K562 (cell line): ENCODE data around the gene SYT1. TPM values are rescaled to one million over a fixed set of nuclear protein-coding genes. Genes with fewer than 3 reads are reported as not detected.

Experiments used
- ATAC-seq: fragments of 200-7000 bp; cut with Tn5 transposase; 3 replicates; pipeline ENCODE4 v1.9.1; 2020; ENCODE audit warnings: moderate library complexity
- BruUV-seq: library from RNA; stranded (reverse); fragments of 400-500 nt; replicated peaks from 2 replicates; lab custom pipeline; 2021; lab: Mats Ljungman, UMichigan
- CTCF ChIA-PET: fragments of 300-600 bp; formaldehyde crosslinking; extraction: SDS; loops from one replicate; lab custom pipeline; 2021; ENCODE audit warnings: low intra/inter-chr PET ratio; lab: Yijun Ruan, JAX
- POLR2A ChIA-PET: fragments of 300-600, 350-650 bp; sonication (Branson Sonifier 250); formaldehyde crosslinking; extraction: SDS; loops from one replicate; lab custom pipeline; 2021; ENCODE audit warnings: antibody characterized with exemption, inconsistent platforms; lab: Yijun Ruan, JAX
- DNase-seq, 4 experiments: peaks; one replicate each; pipeline versions ENCODE4 v3.0.0 to v3.0.0-alpha.2; 2011 to 2018; ENCODE audit warnings: low spot score in 3 of 4, mixed read lengths in 3 of 4; ENCODE audit errors: extremely low read depth in 1 of 4
- FAIRE-seq: peaks from 2 replicates; lab custom pipeline; 2011; peaks lifted over from hg19 to GRCh38; lab: Jason Lieb, UNC
- H2AFZ ChIP-seq: 2 replicates; pipeline ENCODE4 v1.6.0; 2011; ENCODE audit warnings: low read depth, low read length, control low read depth, inconsistent platforms
- H3K27ac ChIP-seq: fragments of 200-600 bp; 3 replicates; pipeline ENCODE4 v1.8.0; 2011; ENCODE audit warnings: low read depth, mild to moderate bottlenecking, control low read depth, inconsistent platforms, low read length, moderate library complexity, mixed read lengths; ENCODE audit errors: extremely low read depth
- H3K27me3 ChIP-seq, 2 experiments: fragments of 300-600 bp in 1 of 2; 2 replicates in 1 of 2; 3 replicates in 1 of 2; pipeline versions ENCODE4 v1.6.0 to v1.8.0; 2011; ENCODE audit warnings: inconsistent platforms in 2 of 2, low read length in 2 of 2, mild to moderate bottlenecking in 1 of 2, mixed read lengths in 1 of 2, moderate library complexity in 1 of 2; ENCODE audit not compliant: control insufficient read depth in 2 of 2, insufficient read depth in 2 of 2
- H3K36me3 ChIP-seq: fragments of 300-600 bp; 3 replicates; pipeline ENCODE4 v1.8.0; 2011; ENCODE audit warnings: mild to moderate bottlenecking, low read length, inconsistent platforms; ENCODE audit not compliant: control insufficient read depth, insufficient read depth
- H3K4me1 ChIP-seq, 2 experiments: fragments of 200-600 bp in 1 of 2; replicated peaks in 1 of 2; 2 replicates in 1 of 2; 3 replicates in 1 of 2; pipeline versions ENCODE4 v1.5.1 to v1.8.0; 2011; ENCODE audit warnings: inconsistent platforms in 2 of 2, low read length in 2 of 2, mild to moderate bottlenecking in 1 of 2, mixed read lengths in 1 of 2, moderate library complexity in 1 of 2; ENCODE audit not compliant: control insufficient read depth in 2 of 2, insufficient read depth in 2 of 2
- H3K4me2 ChIP-seq: 2 replicates; pipeline ENCODE4 v1.6.1; 2011; ENCODE audit warnings: low read length, control low read depth, inconsistent platforms, mixed read lengths; ENCODE audit not compliant: insufficient read depth
- H3K4me3 ChIP-seq: fragments of 200-600 bp; sonication (generic), shearing (Covaris generic); 2 replicates; pipeline ENCODE4 v1.5.1; 2016; ENCODE audit warnings: control low read depth, inconsistent platforms
- H3K79me2 ChIP-seq: fragments of 200-600 bp; 3 replicates; pipeline ENCODE4 v1.8.0; 2011; ENCODE audit warnings: low read length, inconsistent platforms; ENCODE audit not compliant: control insufficient read depth, insufficient read depth
- H3K9ac ChIP-seq, 2 experiments: 2 replicates each; pipeline versions ENCODE4 v1.6.0 to v1.6.1; 2011; ENCODE audit warnings: low read depth in 2 of 2, low read length in 2 of 2, control low read depth in 1 of 2, inconsistent platforms in 1 of 2, mild to moderate bottlenecking in 1 of 2, mixed read lengths in 1 of 2; ENCODE audit not compliant: insufficient read depth in 1 of 2
- H3K9me1 ChIP-seq: one replicate; pipeline ENCODE4 v1.6.0; 2011; ENCODE audit warnings: inconsistent platforms, mild to moderate bottlenecking, low read length, moderate library complexity; ENCODE audit not compliant: control insufficient read depth, insufficient read depth
- H3K9me3 ChIP-seq: replicated peaks from 2 replicates; pipeline ENCODE4 v1.5.1; 2011; ENCODE audit warnings: low read depth, low read length, inconsistent platforms; ENCODE audit not compliant: control insufficient read depth, insufficient read depth
- H4K20me1 ChIP-seq: replicated peaks from 2 replicates; pipeline ENCODE4 v1.6.1; 2011; ENCODE audit warnings: low read length, inconsistent platforms, mixed read lengths; ENCODE audit not compliant: control insufficient read depth, insufficient read depth
- BRD4 ChIP-seq: fragments of 200-600 bp; sonication (generic); IDR thresholded peaks from 2 replicates; pipeline ENCODE4 v1.6.1; 2017; ENCODE audit warnings: inconsistent platforms
- HMG20A ChIP-seq: fragments of 450-650 bp; formaldehyde crosslinking; conservative IDR thresholded peaks from 2 replicates; pipeline ENCODE4 v1.4.0; 2020; ENCODE audit warnings: mild to moderate bottlenecking, mixed read lengths
- L3MBTL2 ChIP-seq: fragments of 450-650 bp; IDR thresholded peaks from 2 replicates; pipeline ENCODE4 v1.6.1; 2016; ENCODE audit warnings: mild to moderate bottlenecking, moderate library complexity
- NONO ChIP-seq, 2 experiments: fragments of 200-400 bp in 1 of 2; fragments of 450-650 bp in 1 of 2; formaldehyde crosslinking in 1 of 2; IDR thresholded peaks; 2 replicates each; pipeline ENCODE4 v1.6.1; 2017; ENCODE audit warnings: low read depth in 2 of 2, mild to moderate bottlenecking in 2 of 2, moderate library complexity in 2 of 2, low read length in 1 of 2
- PHB2 ChIP-seq: fragments of 450-650 bp; IDR thresholded peaks from 2 replicates; pipeline ENCODE4 v1.6.1; 2017; ENCODE audit warnings: low read depth
- PRMT5 ChIP-seq: sonication (generic); formaldehyde crosslinking; IDR thresholded peaks from 2 replicates; pipeline ENCODE4 v1.5.0; 2020; ENCODE audit warnings: missing genetic modification reagents
- TAF15 ChIP-seq: fragments of 200-400 bp; formaldehyde crosslinking; IDR thresholded peaks from 2 replicates; pipeline ENCODE4 v1.6.1; 2017; ENCODE audit warnings: mild to moderate bottlenecking, low read depth, low read length, moderate library complexity
- TBL1XR1 ChIP-seq, 2 experiments: IDR thresholded peaks; 2 replicates each; pipeline ENCODE4 v1.6.1; 2012; ENCODE audit warnings: improper control_type of control experiment in 2 of 2, low read length in 2 of 2, mild to moderate bottlenecking in 1 of 2
- XRCC4 ChIP-seq: IDR thresholded peaks from one replicate; pipeline ENCODE4 v1.6.1; 2011; ENCODE audit not compliant: insufficient read depth, insufficient read length; ENCODE audit errors: extremely low read depth
- ZNF717 ChIP-seq: fragments of 250-450 bp; sonication (Bioruptor Pico); IDR thresholded peaks from 2 replicates; pipeline ENCODE4 v1.5.0; 2021
- WGBS: fragments of 100-300 bp; shearing (Covaris generic); methylation state at CpG from one replicate; pipeline ENCODE4 v1.1.6; 2016; ENCODE audit warnings: low coverage, mixed read lengths; ENCODE audit not compliant: insufficient coverage; ENCODE audit errors: missing lambda C conversion rate; 5-methylcytosine and 5-hydroxymethylcytosine counted together
- in situ Hi-C: fragments of 300-500 bp; cut with MboI; formaldehyde crosslinking; loops from 4 replicates; pipeline ENCODE4 v1.15.0; 2018; ENCODE audit warnings: inconsistent platforms, mixed read lengths
- intact Hi-C: fragments of 100-400 bp; cut with micrococcal nuclease; formaldehyde crosslinking; loops from 2 replicates; pipeline ENCODE4 v1.14.2; 2022
- polyA plus RNA-seq, 8 experiments: library from polyadenylated mRNA; depleted of rRNA in 4 of 8; stranded (reverse) in 5 of 8; unstranded in 3 of 8; fragments of >200 nt; fragmentation: Nextera tagmentation in 2 of 8; fragmentation: Illumina TruSeq in 1 of 8; extraction: Ambion mirVana in 2 of 8; extraction: Trizol in 1 of 8; gene quantifications; 2 replicates each; pipeline versions ENCODE4 v1.2.1 to v1.2.3, GENCODE V29; 2011 to 2014; ENCODE audit warnings: inconsistent platforms in 1 of 8, missing spikeins in 1 of 8
- total RNA-seq, 7 experiments: library from RNA; depleted of rRNA in 6 of 7; stranded (reverse); fragments of >200 nt in 6 of 7; fragmentation: Illumina TruSeq in 2 of 7; extraction: Trizol in 2 of 7; gene quantifications; 2 replicates each; pipeline versions ENCODE4 v1.2.1 to v1.2.3, GENCODE V29; 2011 to 2021; ENCODE audit warnings: low replicate concordance in 1 of 7

SYT1 gene
- total and polyA plus RNA-seq, 9 of the 15 experiments (the other 6 are each of a cell fraction or from before 2014, with no cell fraction given): 0.03 to 0.13 (median 0.07) TPM; not detected in 4

- H3K9me3 ChIP-seq: no peaks in the 10 kb centered on the region
- no peak overlapping the region for H3K4me2 ChIP-seq
- FAIRE-seq (no peak), DNase-seq (no peak), ATAC-seq (no peak)
- no peak overlapping the region for H3K4me3 ChIP-seq
- H3K79me2 ChIP-seq: no peaks in the 10 kb centered on the region
- H3K9ac ChIP-seq: no peak overlapping the region
- H3K36me3 ChIP-seq: no peaks in the 10 kb centered on the region
- H2AFZ ChIP-seq: no peak overlapping the region
- no peaks in the 10 kb centered on the region for H4K20me1 ChIP-seq
- H3K27ac ChIP-seq: no peak overlapping the region
- intact Hi-C loops: no loop called here
- no peaks in the 10 kb centered on the region for H3K27me3 ChIP-seq
- CTCF ChIA-PET: no interaction called here
- WGBS: 0% methylated on average over 3 of the region's 6 CpGs
- H3K4me1 ChIP-seq: no peaks in the 10 kb centered on the region
- in situ Hi-C loops: no loop called here
- no peak for TF ChIP-seq HMG20A
- no peak for TF ChIP-seq TAF15
- TF ChIP-seq BRD4: no peak
- TF ChIP-seq TBL1XR1 (IDR thresholded peaks at IDR 0.05; ENCODE audit: low read length in 2 of 2): no peak
- no peak for TF ChIP-seq NONO (IDR thresholded peaks at IDR 0.05; ENCODE audit: low read depth in 2 of 2, low read length in 1 of 2)
- TF ChIP-seq PHB2: no peak
- BruUV-seq: no TSS peak
- H3K9me1 ChIP-seq: no peaks in the 10 kb centered on the region
- POLR2A ChIA-PET: no interaction called here
Measured at GRCh38 chr12:79217306-79217705, 352.7 kb downstream of the SYT1 start.

DNA sequence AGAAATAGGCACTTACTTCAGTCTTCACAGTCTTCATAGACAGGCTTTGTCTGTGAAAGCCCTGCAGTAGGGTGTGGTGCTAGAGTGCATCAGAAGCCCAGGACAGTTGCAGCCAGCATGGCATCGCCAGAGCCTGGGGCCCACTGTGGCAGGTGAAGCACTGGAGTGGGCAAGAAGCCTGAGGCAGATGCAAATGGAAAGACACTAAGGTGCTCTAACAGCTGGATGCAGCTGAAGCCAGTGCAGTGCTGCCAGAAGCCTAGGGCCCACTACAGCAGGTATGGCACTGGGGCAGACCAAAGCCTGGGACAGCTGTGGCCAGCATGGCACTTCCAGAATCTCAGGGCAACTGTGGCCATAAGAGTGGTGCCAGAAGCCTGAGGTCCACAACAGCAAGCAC lies 358.6 kb downstream of the SYT1 start:
- in situ Hi-C loops: no loop called here
- Histone ChIP-seq H3K27ac (no peak overlapping the region), H3K4me3 (no peak overlapping the region), H3K27me3 (no peaks in the 10 kb centered on the region), H3K9me3 (no peaks in the 10 kb centered on the region; the same call in 1 of the 2 replicates), H3K79me2 (no peaks in the 10 kb centered on the region), H4K20me1 (no peaks in the 10 kb centered on the region), H3K9me1 (no peaks in the 10 kb centered on the region), H2AFZ (no peak overlapping the region), H3K9ac (no peak overlapping the region), H3K4me2 (no peak overlapping the region), H3K4me1 (no peaks in the 10 kb centered on the region), H3K36me3 (no peaks in the 10 kb centered on the region)
- ChIA-PET POLR2A (interaction anchor here (0.6 kb wide), 1 partner anchor 533 kb away, joined by 3 read pairs; no protein-coding TSS in a partner anchor), CTCF (no interaction called here)
- intact Hi-C loops: no loop called here
- FAIRE-seq (no peak), ATAC-seq (no peak), DNase-seq (no peak)
- BruUV-seq: no TSS peak
- TF ChIP-seq PRMT5 (CRISPR knock-in tag): no peak
- TF ChIP-seq ZNF717: no peak
- TF ChIP-seq PHB2: no peak
- no peak for TF ChIP-seq XRCC4
- no peak for TF ChIP-seq L3MBTL2
- WGBS: 0% methylated on average over 1 of the region's 1 CpG
